Measurements from ENCODE around the gene TTC38. TPM values are rescaled to one million over a fixed set of nuclear protein-coding genes. Genes with fewer than 3 reads are reported as not detected.

TTC38 gene
- total RNA-seq, 1 experiment from 2014 or later = 16.7 TPM

DNA sequence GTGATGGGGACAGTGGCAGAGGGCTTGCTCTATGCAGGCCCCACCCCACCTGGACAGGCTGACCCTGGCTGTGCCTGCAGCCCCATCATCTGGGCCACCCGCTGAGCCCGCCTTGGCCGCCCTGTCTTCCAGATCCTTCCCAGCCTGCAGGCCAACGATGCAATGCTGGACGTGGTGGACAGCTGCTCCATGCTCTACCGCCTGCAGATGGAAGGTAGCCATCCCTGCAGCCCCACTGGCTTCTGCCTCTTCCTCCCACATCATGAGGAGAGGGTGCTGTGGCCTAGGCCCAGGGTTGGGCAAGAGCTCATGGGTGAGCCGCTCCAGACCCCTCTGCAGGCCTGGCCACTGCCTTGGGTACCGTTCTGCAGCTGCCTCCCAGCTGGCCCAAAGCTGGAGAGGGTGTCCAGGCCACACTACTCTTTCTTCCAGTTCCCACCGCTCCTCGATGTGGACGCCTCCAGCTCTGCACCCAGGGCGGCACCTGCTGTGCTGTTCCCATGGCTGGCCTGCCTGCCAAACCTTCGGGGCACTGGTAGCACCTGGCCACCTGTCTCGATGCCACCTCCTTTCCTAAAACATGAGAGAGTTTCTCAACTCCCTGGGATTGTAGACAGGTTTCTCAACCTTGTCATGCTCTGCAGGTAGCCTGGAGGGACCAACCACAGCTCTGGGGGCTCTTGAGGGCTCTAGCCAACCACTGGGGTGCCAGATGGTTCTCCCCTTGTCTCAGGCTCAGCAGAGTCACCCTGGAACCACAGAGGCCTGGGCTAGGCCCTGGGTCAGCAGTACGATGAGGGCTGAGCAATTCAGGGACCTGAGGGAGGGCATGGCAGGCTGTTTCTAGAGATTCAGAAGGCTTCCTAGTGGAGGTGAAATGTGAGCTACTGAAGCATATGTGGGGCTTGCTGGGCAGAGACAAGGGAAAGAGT is 19.4 kb downstream of the TTC38 start:
- ChIA-PET POLR2A (interaction anchor here (0.6 to 2.4 kb wide), 5 partner anchors 9 to 1299 kb away, joined by 3 to 7 read pairs (median 3); partner anchors contain the start of gene TTC38), CTCF (interaction anchor here (1.1 kb wide), 1 partner anchor 9 kb away, joined by 3 read pairs; no protein-coding TSS in a partner anchor)
- Mint-ChIP-seq H3K27ac (ENCODE audit: low read depth, unreplicated experiment) (no peak overlapping the region), H3K27me3 (ENCODE audit: insufficient read depth, unreplicated experiment) (no peaks in the 10 kb centered on the region), H3K4me1 (ENCODE audit: insufficient read depth, unreplicated experiment) (no peaks in the 10 kb centered on the region), H3K36me3 (ENCODE audit: insufficient read depth, unreplicated experiment) (peaks cover 49% of the 10 kb centered on the region), H3K4me3 (ENCODE audit: unreplicated experiment) (no peak overlapping the region), H3K9me3 (ENCODE audit: unreplicated experiment) (no peaks in the 10 kb centered on the region)
- BruUV-seq (replicated peaks) = no TSS peak
- TF ChIP-seq, protein P1, sequence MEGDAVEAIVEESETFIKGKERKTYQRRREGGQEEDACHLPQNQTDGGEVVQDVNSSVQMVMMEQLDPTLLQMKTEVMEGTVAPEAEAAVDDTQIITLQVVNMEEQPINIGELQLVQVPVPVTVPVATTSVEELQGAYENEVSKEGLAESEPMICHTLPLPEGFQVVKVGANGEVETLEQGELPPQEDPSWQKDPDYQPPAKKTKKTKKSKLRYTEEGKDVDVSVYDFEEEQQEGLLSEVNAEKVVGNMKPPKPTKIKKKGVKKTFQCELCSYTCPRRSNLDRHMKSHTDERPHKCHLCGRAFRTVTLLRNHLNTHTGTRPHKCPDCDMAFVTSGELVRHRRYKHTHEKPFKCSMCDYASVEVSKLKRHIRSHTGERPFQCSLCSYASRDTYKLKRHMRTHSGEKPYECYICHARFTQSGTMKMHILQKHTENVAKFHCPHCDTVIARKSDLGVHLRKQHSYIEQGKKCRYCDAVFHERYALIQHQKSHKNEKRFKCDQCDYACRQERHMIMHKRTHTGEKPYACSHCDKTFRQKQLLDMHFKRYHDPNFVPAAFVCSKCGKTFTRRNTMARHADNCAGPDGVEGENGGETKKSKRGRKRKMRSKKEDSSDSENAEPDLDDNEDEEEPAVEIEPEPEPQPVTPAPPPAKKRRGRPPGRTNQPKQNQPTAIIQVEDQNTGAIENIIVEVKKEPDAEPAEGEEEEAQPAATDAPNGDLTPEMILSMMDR (IDR thresholded peaks at IDR 0.05; ENCODE audit: unreplicated experiment) = no peak
- DNase-seq (ENCODE audit: unreplicated experiment) = no peak
- intact Hi-C loops (cut with micrococcal nuclease) = no loop called here

DNA sequence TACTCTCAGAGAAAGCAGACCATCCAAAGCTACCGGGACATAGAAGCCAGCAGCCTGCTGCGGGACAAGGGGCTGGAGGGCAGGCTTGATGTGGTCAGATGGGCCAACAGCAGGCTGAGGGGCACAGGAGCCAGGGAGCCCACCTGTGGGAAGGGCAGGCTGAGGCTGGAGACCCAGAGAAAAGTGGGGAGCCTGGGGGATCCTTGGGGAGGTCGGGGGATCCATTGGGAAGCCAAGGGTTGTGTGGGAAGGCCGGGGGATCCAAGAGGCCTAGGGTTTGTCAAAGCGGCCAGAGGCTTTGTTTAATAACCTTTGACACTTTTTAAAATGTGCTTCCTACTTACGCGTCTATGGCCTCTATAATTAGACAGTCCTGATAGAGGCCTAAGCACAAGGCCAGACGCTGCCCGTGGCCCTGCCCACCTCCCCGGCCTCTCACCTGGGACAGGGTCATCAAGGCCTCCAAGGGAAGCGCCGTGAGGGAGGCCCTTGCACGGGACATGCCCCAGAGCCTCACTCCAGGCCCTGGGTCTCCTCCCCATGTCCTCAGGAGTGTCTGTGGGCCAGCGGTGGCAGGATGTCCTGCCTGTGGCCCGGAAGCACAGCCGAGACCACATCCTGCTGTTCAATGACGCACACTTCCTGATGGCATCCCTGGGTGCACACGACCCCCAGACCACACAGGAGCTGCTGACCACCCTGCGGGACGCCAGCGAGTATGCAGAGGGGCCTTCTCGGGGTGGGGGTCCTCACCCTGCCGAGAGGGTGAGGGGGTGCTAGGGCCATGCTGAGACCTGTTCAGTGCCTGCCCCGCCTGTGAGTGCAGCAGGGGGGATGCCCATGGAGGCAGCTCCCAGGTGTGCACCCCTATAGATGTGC is 20.3 kb downstream of the TTC38 start:
- POLR2A ChIA-PET = interaction anchor here (0.6 to 0.7 kb wide), 2 partner anchors 27 to 1005 kb away, joined by 3 read pairs; no protein-coding TSS in a partner anchor
- Mint-ChIP-seq H3K27me3 (ENCODE audit: insufficient read depth, unreplicated experiment) (no peaks in the 10 kb centered on the region), H3K27ac (ENCODE audit: low read depth, unreplicated experiment) (no peak overlapping the region), H3K36me3 (ENCODE audit: insufficient read depth, unreplicated experiment) (peaks cover 54% of the 10 kb centered on the region), H3K4me3 (ENCODE audit: unreplicated experiment) (no peak overlapping the region), H3K4me1 (ENCODE audit: insufficient read depth, unreplicated experiment) (no peaks in the 10 kb centered on the region), H3K9me3 (ENCODE audit: unreplicated experiment) (no peaks in the 10 kb centered on the region)
- BruUV-seq (replicated peaks) = no TSS peak
- intact Hi-C loops (cut with micrococcal nuclease) = no loop called here
- DNase-seq (ENCODE audit: unreplicated experiment) = no peak
- CTCF ChIA-PET = interaction anchor here (0.7 kb wide), 2 partner anchors 29 to 277 kb away, joined by 3 read pairs; no protein-coding TSS in a partner anchor
- TF ChIP-seq, protein P1 (IDR thresholded peaks at IDR 0.05; ENCODE audit: unreplicated experiment) = no peak

DNA sequence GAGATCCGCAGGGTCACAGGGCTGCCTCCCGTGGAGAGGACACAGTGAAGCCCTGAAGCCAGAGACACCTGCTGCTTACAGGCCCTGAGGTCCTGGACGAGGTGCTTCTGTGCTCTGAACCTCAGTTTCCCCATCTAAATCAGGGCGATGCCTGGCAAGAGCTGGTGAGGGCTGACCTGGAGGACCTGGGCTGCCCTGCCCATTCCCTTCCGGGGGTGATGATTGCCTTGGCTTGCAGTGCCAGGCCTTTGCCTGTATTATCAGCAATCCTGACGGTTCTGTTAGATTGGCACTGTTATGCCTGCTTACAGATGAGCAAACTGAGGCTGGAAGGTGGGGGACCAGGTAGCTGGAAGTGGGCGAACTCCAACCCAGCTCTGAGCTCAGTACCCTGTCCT is 21.0 kb downstream of the TTC38 start:
- peaks cover 48% of the 10 kb centered on the region for H3K36me3 Mint-ChIP-seq (ENCODE audit: insufficient read depth, unreplicated experiment)
- no peaks in the 10 kb centered on the region for H3K9me3 Mint-ChIP-seq (ENCODE audit: unreplicated experiment)
- ChIA-PET POLR2A (no interaction called here), CTCF (interaction anchor here (0.7 kb wide), 3 partner anchors 28 to 278 kb away, joined by 3 to 5 read pairs (median 3); no protein-coding TSS in a partner anchor)
- DNase-seq (ENCODE audit: unreplicated experiment) = no peak
- no peak overlapping the region for H3K27ac Mint-ChIP-seq (ENCODE audit: low read depth, unreplicated experiment)
- TF ChIP-seq, protein P1 (IDR thresholded peaks at IDR 0.05; ENCODE audit: unreplicated experiment) = no peak
- H3K4me1 Mint-ChIP-seq (ENCODE audit: insufficient read depth, unreplicated experiment) = no peaks in the 10 kb centered on the region
- BruUV-seq (replicated peaks) = no TSS peak
- no peaks in the 10 kb centered on the region for H3K27me3 Mint-ChIP-seq (ENCODE audit: insufficient read depth, unreplicated experiment)
- H3K4me3 Mint-ChIP-seq (ENCODE audit: unreplicated experiment) = no peak overlapping the region
- intact Hi-C loops (cut with micrococcal nuclease) = no loop called here
